HPDE6-E6E7 (cell line): ENCODE results near the gene ZW10.
A peak's percentile ranks its signal among the peaks of the same experiment; 100 is the strongest.
"Not testable (repeated sequence)": the region's sequence is repeated elsewhere in the genome, so short reads cannot be mapped to it uniquely, and the experiment has no call there.

Source experiments
- DNase-seq: peaks from one replicate; pipeline ENCODE4 v3.0.0; 2011; ENCODE audit warnings: missing footprints; ENCODE audit errors: extremely low spot score

The ZW10 gene

GRCh38 chr11:113773416-113774173, at the start of gene ZW10:
Gene ZW10, minus strand, starts transcription at chr11:113773692. Its CDS starts 26 bp downstream, at chr11:113773666.
- peak; percentile 85 for DNase-seq

GRCh38 chr11:113818426-113818825, 44.9 kb upstream of the ZW10 start:
- DNase-seq, result no peak

- DNase-seq, result no peak
Observed at GRCh38 chr11:113817626-113818025, 44.1 kb upstream of the ZW10 start.

- no peak for DNase-seq
Observed at GRCh38 chr11:113817162-113817561, 43.7 kb upstream of the ZW10 start.

- no peak for DNase-seq
Observed at GRCh38 chr11:113814181-113814580, 40.7 kb upstream of the ZW10 start.

GRCh38 chr11:113808931-113809330, 35.4 kb upstream of the ZW10 start:
- no peak for DNase-seq

GRCh38 chr11:113806406-113806805, 32.9 kb upstream of the ZW10 start:
- peak; percentile 12 for DNase-seq

- DNase-seq, result no peak
Observed at GRCh38 chr11:113805640-113806039, 32.1 kb upstream of the ZW10 start.

- no peak for DNase-seq
Observed at GRCh38 chr11:113802621-113803020, 29.1 kb upstream of the ZW10 start.

GRCh38 chr11:113796663-113797259, 23.3 kb upstream of the ZW10 start:
- DNase-seq, result peak; percentile 37

- no peak for DNase-seq
Observed at GRCh38 chr11:113789675-113790320, 16.3 kb upstream of the ZW10 start.

GRCh38 chr11:113789016-113789415, 15.5 kb upstream of the ZW10 start:
- not testable (repeated sequence) for DNase-seq

- no peak for DNase-seq
Observed at GRCh38 chr11:113782134-113782533, 8.6 kb upstream of the ZW10 start.

GRCh38 chr11:113781682-113782081, 8.2 kb upstream of the ZW10 start:
- no peak for DNase-seq

- DNase-seq, result no peak
Observed at GRCh38 chr11:113779496-113779895, 6.0 kb upstream of the ZW10 start, which contains the start of gene CLDN25. Gene CLDN25, plus strand, starts transcription at chr11:113779796. Its CDS starts 0 bp downstream, at chr11:113779796.

GRCh38 chr11:113778111-113778910, 4.8 kb upstream of the ZW10 start:
- peak; percentile 87 for DNase-seq

GRCh38 chr11:113774174-113774503, 647 bp upstream of the ZW10 start:
- DNase-seq, result no peak

- peak; percentile 5 for DNase-seq
Observed at GRCh38 chr11:113773092-113773415, 438 bp downstream of the ZW10 start.

GRCh38 chr11:113771964-113772363, 1.5 kb downstream of the ZW10 start:
- no peak for DNase-seq

- DNase-seq, result no peak
Observed at GRCh38 chr11:113764527-113765219, 8.8 kb downstream of the ZW10 start.

- DNase-seq, result not testable (repeated sequence)
Observed at GRCh38 chr11:113763040-113763439, 10.5 kb downstream of the ZW10 start.

- no peak for DNase-seq
Observed at GRCh38 chr11:113760241-113760640, 13.3 kb downstream of the ZW10 start.
